Effector memory CD4-positive, alpha-beta T cell (primary cell): Measurements from ENCODE around the gene STRN4.

Experiments used
- DNase-seq, 3 donors: peaks; one replicate each; pipeline ENCODE4 v3.0.0-alpha.2; 2020
- H3K27ac ChIP-seq: 2 replicates; pipeline ENCODE4 v1.7.0; 2013; ENCODE audit warnings: mild to moderate bottlenecking, low read length, moderate library complexity; ENCODE audit not compliant: insufficient read depth, poor library complexity, severe bottlenecking
- H3K27me3 ChIP-seq: replicated peaks from 2 replicates; pipeline ENCODE4 v1.7.0; 2013; ENCODE audit warnings: mild to moderate bottlenecking, low read length; ENCODE audit not compliant: insufficient read depth, control insufficient read depth, poor library complexity, severe bottlenecking
- H3K36me3 ChIP-seq: 2 replicates; pipeline ENCODE4 v1.7.0; 2013; ENCODE audit warnings: mild to moderate bottlenecking, low read length, moderate library complexity; ENCODE audit not compliant: control insufficient read depth, insufficient read depth
- H3K4me1 ChIP-seq: 2 replicates; pipeline ENCODE4 v1.7.0; 2013; ENCODE audit warnings: low read length, mild to moderate bottlenecking; ENCODE audit not compliant: control insufficient read depth, insufficient read depth, poor library complexity, severe bottlenecking
- H3K4me3 ChIP-seq: 2 replicates; pipeline ENCODE4 v1.7.0; 2013; ENCODE audit warnings: low read length, low read depth, mild to moderate bottlenecking; ENCODE audit not compliant: insufficient read depth, poor library complexity, severe bottlenecking
- H3K9me3 ChIP-seq: 2 replicates; pipeline ENCODE4 v1.7.0; 2013; ENCODE audit warnings: mild to moderate bottlenecking, low read length, moderate library complexity; ENCODE audit not compliant: control insufficient read depth

STRN4 gene

GRCh38 chr19:46696866-46697203 lies 49.4 kb downstream of the STRN4 start:
- Histone ChIP-seq H3K4me1 (no peaks in the 10 kb centered on the region), H3K27ac (no peak overlapping the region), H3K27me3 (no peaks in the 10 kb centered on the region), H3K4me3 (no peak overlapping the region), H3K36me3 (peaks cover 97% of the 10 kb centered on the region), H3K9me3 (no peaks in the 10 kb centered on the region)
- DNase-seq: no peak

GRCh38 chr19:46696052-46696451 lies 50.2 kb downstream of the STRN4 start:
- Histone ChIP-seq H3K9me3 (no peaks in the 10 kb centered on the region), H3K4me3 (no peak overlapping the region), H3K27ac (no peak overlapping the region), H3K4me1 (no peaks in the 10 kb centered on the region), H3K27me3 (no peaks in the 10 kb centered on the region), H3K36me3 (peaks cover 97% of the 10 kb centered on the region)
- DNase-seq: no peak

- Histone ChIP-seq H3K36me3 (peaks cover 99% of the 10 kb centered on the region), H3K9me3 (no peaks in the 10 kb centered on the region), H3K27ac (no peak overlapping the region), H3K4me3 (no peak overlapping the region), H3K4me1 (no peaks in the 10 kb centered on the region), H3K27me3 (no peaks in the 10 kb centered on the region)
- DNase-seq: no peak
These were observed 52.5 kb downstream of the STRN4 start for GRCh38 chr19:46693760-46694159.

GRCh38 chr19:46692918-46693722 lies 53.1 kb downstream of the STRN4 start:
- DNase-seq: no peak
- no peaks in the 10 kb centered on the region for H3K4me1 ChIP-seq
- H3K36me3 ChIP-seq: peaks cover 95% of the 10 kb centered on the region
- H3K9me3 ChIP-seq: no peaks in the 10 kb centered on the region
- no peak overlapping the region for H3K27ac ChIP-seq
- no peaks in the 10 kb centered on the region for H3K27me3 ChIP-seq
- H3K4me3 ChIP-seq: no peak overlapping the region

- peaks cover 95% of the 10 kb centered on the region for H3K36me3 ChIP-seq
- no peaks in the 10 kb centered on the region for H3K4me1 ChIP-seq
- DNase-seq: no peak
- H3K27me3 ChIP-seq: no peaks in the 10 kb centered on the region
- H3K9me3 ChIP-seq: no peaks in the 10 kb centered on the region
- no peak overlapping the region for H3K4me3 ChIP-seq
- H3K27ac ChIP-seq: no peak overlapping the region
These were observed 54.3 kb downstream of the STRN4 start for GRCh38 chr19:46691948-46692347.

- H3K36me3 ChIP-seq: peaks cover 89% of the 10 kb centered on the region
These were observed 55.1 kb downstream of the STRN4 start for GRCh38 chr19:46691104-46691503.

GRCh38 chr19:46689358-46689757 lies 56.9 kb downstream of the STRN4 start:
- no peaks in the 10 kb centered on the region for H3K9me3 ChIP-seq
- H3K4me3 ChIP-seq: no peak overlapping the region
- peaks cover 85% of the 10 kb centered on the region for H3K36me3 ChIP-seq
- no peaks in the 10 kb centered on the region for H3K4me1 ChIP-seq
- H3K27ac ChIP-seq: no peak overlapping the region
- DNase-seq: no peak
- H3K27me3 ChIP-seq: no peaks in the 10 kb centered on the region

More at GRCh38 chr19:46691104-46691503, 55.1 kb downstream of the STRN4 start:
- DNase-seq: no peak
- Histone ChIP-seq H3K9me3 (no peaks in the 10 kb centered on the region), H3K27ac (no peak overlapping the region), H3K4me3 (no peak overlapping the region), H3K4me1 (no peaks in the 10 kb centered on the region), H3K27me3 (no peaks in the 10 kb centered on the region)

- no peaks in the 10 kb centered on the region for H3K4me1 ChIP-seq
- DNase-seq: no peak
- no peaks in the 10 kb centered on the region for H3K9me3 ChIP-seq
- no peaks in the 10 kb centered on the region for H3K27me3 ChIP-seq
- H3K27ac ChIP-seq: no peak overlapping the region
- H3K36me3 ChIP-seq: peaks cover 83% of the 10 kb centered on the region
- H3K4me3 ChIP-seq: no peak overlapping the region
These were observed 58.7 kb downstream of the STRN4 start for GRCh38 chr19:46687438-46688145.

GRCh38 chr19:46685189-46685588 lies 61.1 kb downstream of the STRN4 start:
- H3K9me3 ChIP-seq: no peaks in the 10 kb centered on the region
- H3K27ac ChIP-seq: no peak overlapping the region
- no peaks in the 10 kb centered on the region for H3K4me1 ChIP-seq
- H3K4me3 ChIP-seq: no peak overlapping the region
- peaks cover 70% of the 10 kb centered on the region for H3K36me3 ChIP-seq
- H3K27me3 ChIP-seq: no peaks in the 10 kb centered on the region
- no peak for DNase-seq

- Histone ChIP-seq H3K4me1 (no peaks in the 10 kb centered on the region), H3K9me3 (no peaks in the 10 kb centered on the region), H3K36me3 (peaks cover 78% of the 10 kb centered on the region), H3K27me3 (no peaks in the 10 kb centered on the region), H3K4me3 (no peak overlapping the region), H3K27ac (no peak overlapping the region)
- DNase-seq: peak; percentile 32 to 41 (median 40)
These were observed 68.0 kb downstream of the STRN4 start for GRCh38 chr19:46678110-46678732.
